ENCODE measurements around the gene ZNF608. TPM values are rescaled to one million over a fixed set of nuclear protein-coding genes. Genes with fewer than 3 reads are reported as not detected.

The ZNF608 gene
- total RNA-seq, 3 donors from 2014 or later, result 15.7 to 82.1 (median 58.7) TPM

- intact Hi-C loops (cut with DNase I; ENCODE audit: low total_unique reads), result no loop called here
- no peak for TF ChIP-seq POLR2A (IDR thresholded peaks at IDR 0.05)
- no peak for TF ChIP-seq CTCF (IDR thresholded peaks at IDR 0.05)
- no peak for TF ChIP-seq POLR2AphosphoS5 (IDR thresholded peaks at IDR 0.05)
- Histone ChIP-seq H3K27ac (no peak overlapping the region), H3K9me3 (no peaks in the 10 kb centered on the region), H3K4me3 (no peak overlapping the region), H3K27me3 (no peaks in the 10 kb centered on the region), H3K36me3 (no peaks in the 10 kb centered on the region), H3K4me1 (no peaks in the 10 kb centered on the region)
- no peak for DNase-seq (ENCODE audit: low spot score in 2 of 2)
Measured at GRCh38 chr5:124789104-124789605, 42.7 kb upstream of the ZNF608 start.

- intact Hi-C loops (cut with DNase I; ENCODE audit: low total_unique reads), result no loop called here
Measured at GRCh38 chr5:124783794-124784193, 37.4 kb upstream of the ZNF608 start.

GRCh38 chr5:124783285-124783684 lies 36.8 kb upstream of the ZNF608 start:
- intact Hi-C loops (cut with DNase I; ENCODE audit: low total_unique reads), result no loop called here
- no peaks in the 10 kb centered on the region for H3K4me1 ChIP-seq
- H3K36me3 ChIP-seq, result no peaks in the 10 kb centered on the region
- DNase-seq (ENCODE audit: low spot score in 2 of 2), result no peak
- H3K4me3 ChIP-seq, result no peak overlapping the region
- H3K9me3 ChIP-seq, result no peaks in the 10 kb centered on the region
- no peaks in the 10 kb centered on the region for H3K27me3 ChIP-seq
- TF ChIP-seq POLR2AphosphoS5 (IDR thresholded peaks at IDR 0.05) (no peak), CTCF (IDR thresholded peaks at IDR 0.05) (no peak), POLR2A (IDR thresholded peaks at IDR 0.05) (no peak)
- H3K27ac ChIP-seq, result peak overlapping the region; percentile 22 to 44

More at GRCh38 chr5:124783794-124784193, 37.4 kb upstream of the ZNF608 start:
- Histone ChIP-seq H3K9me3 (no peaks in the 10 kb centered on the region), H3K4me3 (no peak overlapping the region), H3K36me3 (no peaks in the 10 kb centered on the region), H3K4me1 (no peaks in the 10 kb centered on the region), H3K27me3 (no peaks in the 10 kb centered on the region), H3K27ac (peak overlapping the region; percentile 22 to 44)
- no peak for TF ChIP-seq POLR2AphosphoS5 (IDR thresholded peaks at IDR 0.05)
- TF ChIP-seq CTCF (IDR thresholded peaks at IDR 0.05), result no peak
- no peak for TF ChIP-seq POLR2A (IDR thresholded peaks at IDR 0.05)
- no peak for DNase-seq (ENCODE audit: low spot score in 2 of 2)

GRCh38 chr5:124782262-124782661 lies 35.8 kb upstream of the ZNF608 start:
- DNase-seq (ENCODE audit: low spot score in 2 of 2), result no peak
- H3K9me3 ChIP-seq, result no peaks in the 10 kb centered on the region
- no peaks in the 10 kb centered on the region for H3K27me3 ChIP-seq
- no peak overlapping the region for H3K4me3 ChIP-seq
- no peaks in the 10 kb centered on the region for H3K36me3 ChIP-seq
- no peaks in the 10 kb centered on the region for H3K4me1 ChIP-seq
- H3K27ac ChIP-seq, result no peak overlapping the region
- TF ChIP-seq POLR2AphosphoS5 (IDR thresholded peaks at IDR 0.05) (no peak), CTCF (IDR thresholded peaks at IDR 0.05) (no peak), POLR2A (IDR thresholded peaks at IDR 0.05) (no peak)
- intact Hi-C loops (cut with DNase I; ENCODE audit: low total_unique reads), result no loop called here

GRCh38 chr5:124780011-124780410 lies 33.6 kb upstream of the ZNF608 start:
- Histone ChIP-seq H3K4me3 (no peak overlapping the region), H3K36me3 (no peaks in the 10 kb centered on the region), H3K27ac (no peak overlapping the region), H3K27me3 (no peaks in the 10 kb centered on the region), H3K4me1 (no peaks in the 10 kb centered on the region), H3K9me3 (no peaks in the 10 kb centered on the region)
- no peak for TF ChIP-seq POLR2A (IDR thresholded peaks at IDR 0.05)
- no peak for TF ChIP-seq CTCF (IDR thresholded peaks at IDR 0.05)
- TF ChIP-seq POLR2AphosphoS5 (IDR thresholded peaks at IDR 0.05), result no peak
- DNase-seq (ENCODE audit: low spot score in 2 of 2), result no peak
- intact Hi-C loops (cut with DNase I; ENCODE audit: low total_unique reads), result no loop called here
